NCI-H2107 treated with DMSO at 0.1 percent for 48 hours (cell line): ENCODE data around the gene SASH1.

Source experiments
- DNase-seq: peaks from one replicate; lab custom pipeline; 2025; ENCODE audit not compliant: unreplicated experiment; lab: John Stamatoyannopoulos, UW

The SASH1 gene

GRCh38 chr6:148455674-148456558 is 113.3 kb downstream of the SASH1 start:
- no peak for DNase-seq

- DNase-seq: no peak
These were observed 114.7 kb downstream of the SASH1 start for GRCh38 chr6:148457137-148457842.

- no peak for DNase-seq
These were observed 115.2 kb downstream of the SASH1 start for GRCh38 chr6:148457843-148458159.

DNA sequence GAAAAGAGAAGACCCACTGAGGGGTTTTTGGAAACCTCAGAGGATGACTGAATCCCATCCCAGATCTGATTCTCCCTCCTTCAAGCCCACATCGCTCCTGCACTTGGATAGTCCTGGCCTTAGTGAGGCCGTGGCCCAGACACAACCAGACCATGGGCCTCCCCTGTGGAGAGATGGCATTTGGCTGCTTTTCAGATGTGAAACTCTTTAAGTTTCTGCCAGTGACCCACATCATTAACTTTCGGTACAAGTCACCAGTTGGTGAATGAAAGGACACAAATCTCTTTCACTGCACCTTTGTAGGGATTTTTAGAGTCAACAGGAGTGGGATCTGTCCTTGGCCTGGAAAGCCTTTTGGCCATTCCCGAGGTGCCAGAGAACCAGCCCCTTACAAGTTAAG is 116.6 kb downstream of the SASH1 start:
- no peak for DNase-seq

- no peak for DNase-seq
These were observed 118.4 kb downstream of the SASH1 start for GRCh38 chr6:148460876-148461646.

- DNase-seq: no peak
These were observed 119.4 kb downstream of the SASH1 start for GRCh38 chr6:148461986-148462577.

- DNase-seq: no peak
These were observed 121.0 kb downstream of the SASH1 start for GRCh38 chr6:148463671-148464070.

- peak; percentile 32 for DNase-seq
These were observed 121.8 kb downstream of the SASH1 start for GRCh38 chr6:148464319-148465010.

- DNase-seq: no peak
These were observed 122.3 kb downstream of the SASH1 start for GRCh38 chr6:148465011-148465335.

DNA sequence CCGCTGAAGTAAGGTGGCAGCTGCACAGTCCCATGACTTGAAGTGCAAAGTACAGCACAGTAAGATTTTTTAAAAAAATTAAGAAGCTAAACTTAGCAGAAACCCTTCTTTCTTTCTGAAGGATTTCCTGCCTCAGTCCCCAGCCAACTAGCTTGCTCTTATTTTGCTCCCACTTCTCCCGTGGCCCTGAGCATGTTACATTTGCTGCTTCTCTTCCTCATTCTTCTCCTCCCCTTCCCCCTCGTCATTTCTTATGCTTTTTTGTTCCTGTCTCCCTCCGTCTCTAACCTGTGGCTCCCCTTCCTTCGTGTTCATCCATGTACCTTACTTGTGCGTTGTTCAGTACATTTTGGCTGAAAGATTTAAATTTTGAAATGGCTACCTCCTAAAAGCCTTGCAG is 123.0 kb downstream of the SASH1 start:
- no peak for DNase-seq

DNA sequence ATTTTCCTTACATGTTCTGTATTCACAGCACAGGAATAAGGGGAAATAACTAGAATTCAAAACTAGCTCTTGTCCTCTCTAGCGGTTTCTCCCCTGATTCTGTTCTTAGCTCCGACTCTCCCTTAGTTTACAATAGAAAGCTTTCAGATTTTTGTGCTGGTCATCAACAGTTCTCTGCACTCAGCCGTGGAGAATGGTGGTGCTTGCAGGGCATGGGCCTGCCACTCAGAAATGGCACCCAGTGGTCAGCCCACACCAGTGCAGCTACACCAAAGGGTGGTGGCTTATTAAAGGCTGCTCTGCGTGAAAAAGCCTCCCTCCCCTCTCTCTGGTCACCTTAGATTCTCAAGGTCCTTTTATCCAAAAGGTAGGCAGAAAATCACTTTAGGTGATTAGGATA is 123.5 kb downstream of the SASH1 start:
- no peak for DNase-seq

GRCh38 chr6:148467926-148468325 is 125.3 kb downstream of the SASH1 start:
- DNase-seq: no peak

DNA sequence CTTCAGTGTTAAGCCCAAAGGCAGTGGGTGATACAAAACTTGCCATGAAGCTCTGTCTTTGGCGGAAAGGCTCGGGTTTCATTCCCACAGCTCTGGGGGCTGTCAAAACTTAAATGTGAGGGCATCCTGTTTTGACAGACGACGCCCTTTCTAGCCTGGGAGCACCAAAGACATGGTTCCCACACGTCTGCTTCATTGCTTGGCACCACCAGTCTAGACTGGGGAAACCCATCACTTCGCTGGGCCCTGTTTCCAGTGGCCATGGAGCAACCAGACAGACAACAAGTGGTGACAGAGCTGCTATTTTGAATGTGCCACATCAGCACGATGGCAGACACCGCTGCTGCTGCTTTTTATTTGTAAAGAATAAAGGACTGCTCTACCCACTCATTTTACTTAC is 127.5 kb downstream of the SASH1 start:
- no peak for DNase-seq

- no peak for DNase-seq
These were observed 128.2 kb downstream of the SASH1 start for GRCh38 chr6:148470606-148471465.

- no peak for DNase-seq
These were observed 129.1 kb downstream of the SASH1 start for GRCh38 chr6:148471624-148472159.

- DNase-seq: no peak
These were observed 129.8 kb downstream of the SASH1 start for GRCh38 chr6:148472171-148473105.

DNA sequence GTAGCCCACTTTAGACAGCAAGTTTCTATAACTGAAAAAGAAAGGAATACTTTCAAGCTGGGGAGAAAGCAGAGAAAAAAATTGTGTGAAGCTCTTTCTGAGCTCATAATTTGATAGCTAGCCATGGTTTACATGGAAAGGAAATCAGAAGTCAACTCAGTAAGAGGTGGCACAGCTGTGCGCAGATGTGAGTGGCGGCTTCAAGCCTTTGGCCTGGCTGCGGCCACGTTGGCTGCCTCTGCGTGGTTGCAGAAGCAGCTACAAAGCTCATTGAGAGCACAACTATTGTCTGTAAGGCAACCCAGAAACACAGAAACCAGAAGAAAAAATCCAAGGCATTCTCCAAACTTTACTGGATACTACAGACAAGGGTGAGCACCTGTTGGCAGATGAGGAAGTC is 136.9 kb downstream of the SASH1 start:
- no peak for DNase-seq

DNA sequence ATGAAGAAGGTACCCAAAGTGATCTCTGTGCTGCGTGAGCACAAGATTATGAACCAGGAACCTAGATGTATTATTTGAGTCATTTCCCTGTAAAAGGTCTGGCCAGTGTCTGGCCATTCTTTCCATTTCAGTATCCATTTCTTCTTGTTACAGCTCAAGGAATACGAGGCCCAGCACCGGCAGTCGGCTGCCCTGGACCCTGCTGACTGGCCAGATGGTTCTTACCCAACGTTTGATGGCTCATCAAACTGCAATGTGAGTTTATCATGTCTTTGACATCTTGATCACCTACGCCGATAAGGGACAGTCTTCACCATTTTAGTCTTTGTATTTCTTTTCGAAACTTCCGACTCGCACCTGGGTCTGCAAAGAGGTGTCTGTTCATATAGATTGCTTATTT is 144.8 kb downstream of the SASH1 start:
- DNase-seq: no peak
